ENCODE data around the gene LRRN4. TPM values are rescaled to one million over a fixed set of nuclear protein-coding genes. Genes with fewer than 3 reads are reported as not detected.
A peak's percentile ranks its signal among the peaks of the same experiment; 100 is the strongest.

Gene LRRN4
- total and polyA plus RNA-seq, 8 donors = 0.19 to 2.9 (median 1.1) TPM; not detected in 5

GRCh38 chr20:6075428-6076219 lies 21.8 kb upstream of the LRRN4 start:
- peak in 1 of 2 donors; percentile 56 for DNase-seq
- 50 to 68% (median 61%) methylated on average over 8 of the region's 8 CpGs for WGBS, 5 donors
- H3K36me3 ChIP-seq = peaks cover 0 to 24% (median 8%) of the 10 kb centered on the region in 4 donors
- intact Hi-C loops (cut with DNase I; ENCODE audit: low total_unique reads) = no loop called here
- H3K4me3 ChIP-seq = no peak overlapping the region
- H3K4me1 ChIP-seq = peaks cover 0 to 32% (median 7%) of the 10 kb centered on the region in 4 donors
- no peaks in the 10 kb centered on the region for H3K27me3 ChIP-seq
- H3K9me3 ChIP-seq = no peaks in the 10 kb centered on the region
- H3K27ac ChIP-seq = peak overlapping the region in 1 of 5 donors; percentile 37
- TF ChIP-seq CTCF (IDR thresholded peaks at IDR 0.05) = no peak
- no peak for TF ChIP-seq EP300 (IDR thresholded peaks at IDR 0.05)
- TF ChIP-seq POLR2A (IDR thresholded peaks at IDR 0.05) = no peak
- no peak for TF ChIP-seq POLR2AphosphoS5 (IDR thresholded peaks at IDR 0.05)

GRCh38 chr20:6074784-6075183 lies 20.9 kb upstream of the LRRN4 start:
- Histone ChIP-seq H3K27me3 (no peaks in the 10 kb centered on the region), H3K4me1 (peaks cover 0 to 32% (median 7%) of the 10 kb centered on the region in 4 donors), H3K36me3 (peaks cover 0 to 17% (median 4%) of the 10 kb centered on the region in 4 donors), H3K27ac (peak overlapping the region in 1 of 5 donors; percentile 20), H3K9me3 (no peaks in the 10 kb centered on the region), H3K4me3 (no peak overlapping the region)
- intact Hi-C loops (cut with DNase I; ENCODE audit: low total_unique reads) = no loop called here
- no peak for DNase-seq
- 75 to 88% (median 88%) methylated on average over 2 of the region's 2 CpGs for WGBS, 5 donors
- no peak for TF ChIP-seq POLR2A (IDR thresholded peaks at IDR 0.05)
- no peak for TF ChIP-seq POLR2AphosphoS5 (IDR thresholded peaks at IDR 0.05)
- no peak for TF ChIP-seq CTCF (IDR thresholded peaks at IDR 0.05)
- no peak for TF ChIP-seq EP300 (IDR thresholded peaks at IDR 0.05)

- Histone ChIP-seq H3K27ac (peak overlapping the region in 1 of 5 donors; percentile 20), H3K9me3 (no peaks in the 10 kb centered on the region), H3K4me1 (peaks cover 0 to 32% (median 7%) of the 10 kb centered on the region in 4 donors), H3K27me3 (no peaks in the 10 kb centered on the region), H3K4me3 (no peak overlapping the region), H3K36me3 (peaks cover 0 to 10% (median 4%) of the 10 kb centered on the region in 4 donors)
- 24 to 52% (median 39%) methylated on average over 2 of the region's 2 CpGs for WGBS, 5 donors
- intact Hi-C loops (cut with DNase I; ENCODE audit: low total_unique reads) = no loop called here
- DNase-seq = peak; percentile 35 to 66
- TF ChIP-seq POLR2A (IDR thresholded peaks at IDR 0.05) (no peak), POLR2AphosphoS5 (IDR thresholded peaks at IDR 0.05) (peak in 1 of 3 donors; percentile 10), EP300 (IDR thresholded peaks at IDR 0.05) (no peak), CTCF (IDR thresholded peaks at IDR 0.05) (peak in 5 of 7 experiments; percentile 20 to 59 (median 47))
These were observed 20.3 kb upstream of the LRRN4 start for GRCh38 chr20:6074145-6074561.

GRCh38 chr20:6070829-6071695 lies 17.2 kb upstream of the LRRN4 start:
- peak; percentile 63 to 72 for DNase-seq
- H3K27me3 ChIP-seq = no peaks in the 10 kb centered on the region
- peaks cover 0 to 52% (median 11%) of the 10 kb centered on the region in 4 donors for H3K4me1 ChIP-seq
- intact Hi-C loops (cut with DNase I; ENCODE audit: low total_unique reads) = no loop called here
- 52 to 79% (median 70%) methylated on average over 6 of the region's 6 CpGs for WGBS, 5 donors
- H3K4me3 ChIP-seq = no peak overlapping the region
- H3K9me3 ChIP-seq = no peaks in the 10 kb centered on the region
- H3K27ac ChIP-seq = peak overlapping the region in 2 of 5 donors; percentile 37 to 38
- H3K36me3 ChIP-seq = peaks cover 0 to 3% (median under 1%) of the 10 kb centered on the region in 4 donors
- TF ChIP-seq POLR2AphosphoS5 (IDR thresholded peaks at IDR 0.05) (no peak), POLR2A (IDR thresholded peaks at IDR 0.05) (no peak), EP300 (IDR thresholded peaks at IDR 0.05) (no peak), CTCF (IDR thresholded peaks at IDR 0.05) (no peak)

Measured in stomach (tissue), 9 donors.